GM20431 (cell line): ENCODE results near the gene CCL24.
"Not testable (repeated sequence)": the region's sequence is repeated elsewhere in the genome, so short reads cannot be mapped to it uniquely, and the experiment has no call there.

ENCODE experiments used
- in situ Hi-C: fragments of 300-500 bp; cut with MseI, MboI; formaldehyde crosslinking; loops from one replicate; pipeline ENCODE4 v1.15.0; 2020; ENCODE audit warnings: low sequenced_read_pairs; ENCODE audit not compliant: unreplicated experiment

CCL24 gene

DNA sequence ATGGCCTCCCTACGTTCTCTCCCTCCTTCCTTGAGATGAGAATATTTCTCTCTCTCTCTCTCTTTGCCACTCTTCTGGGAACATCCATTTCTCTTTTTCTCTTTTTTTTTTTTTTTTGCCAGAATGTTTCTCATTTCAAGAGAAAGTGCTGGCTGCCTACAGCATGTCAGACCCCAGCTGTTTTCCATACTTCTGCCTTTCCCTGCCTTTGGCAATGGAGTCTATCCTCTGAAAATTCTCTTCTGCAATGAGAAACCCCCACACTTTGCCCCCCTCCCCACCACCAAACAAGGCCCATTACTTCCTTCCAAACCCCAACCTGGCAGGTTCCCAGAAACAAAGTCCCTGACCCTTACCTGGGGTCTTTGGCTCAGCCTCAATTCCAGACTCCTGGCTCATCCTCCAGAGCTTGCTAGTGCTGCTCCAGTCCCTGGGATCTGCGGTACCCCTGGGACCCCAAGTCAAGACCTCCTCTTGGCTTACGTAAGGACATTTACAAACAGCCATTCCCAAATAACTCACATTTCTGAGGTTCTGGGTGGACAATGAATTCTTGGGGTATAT lies 24.2 kb downstream of the CCL24 start:
- in situ Hi-C loops, result no loop called here

DNA sequence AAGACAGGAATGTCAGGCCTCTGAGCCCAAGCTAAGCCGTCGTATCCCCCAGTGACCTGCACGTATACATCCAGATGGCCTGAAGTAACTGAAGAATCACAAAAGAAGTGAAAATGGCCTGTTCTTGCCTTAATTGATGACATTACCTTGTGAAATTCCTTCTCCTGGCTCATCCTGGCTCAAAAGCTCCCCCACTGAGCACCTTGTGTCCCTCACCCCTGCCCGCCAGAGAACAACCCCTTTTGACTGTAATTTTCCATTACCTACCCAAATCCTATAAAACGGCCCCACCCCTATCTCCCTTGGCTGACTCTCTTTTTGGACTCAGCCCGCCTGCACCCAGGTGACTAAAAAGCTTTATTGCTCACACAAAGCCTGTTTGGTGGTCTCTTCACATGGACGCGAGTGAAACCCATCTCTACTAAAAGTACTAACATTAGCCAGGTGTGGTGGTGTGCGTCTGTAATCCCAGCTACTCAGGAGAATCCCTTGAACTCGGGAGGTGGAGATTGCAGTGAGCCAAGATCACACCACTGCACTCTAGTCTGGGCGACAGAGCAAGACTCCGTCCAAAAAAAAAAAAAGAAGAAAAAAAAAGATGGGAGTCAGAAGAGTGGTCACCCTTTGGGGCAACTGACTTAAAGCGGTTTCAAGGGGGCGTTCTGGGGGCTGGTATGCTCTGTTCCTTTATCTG lies 25.3 kb downstream of the CCL24 start:
- in situ Hi-C loops, result not testable (repeated sequence)

- in situ Hi-C loops, result not testable (repeated sequence)
These were observed 30.5 kb downstream of the CCL24 start for GRCh38 chr7:75783058-75783457.

DNA sequence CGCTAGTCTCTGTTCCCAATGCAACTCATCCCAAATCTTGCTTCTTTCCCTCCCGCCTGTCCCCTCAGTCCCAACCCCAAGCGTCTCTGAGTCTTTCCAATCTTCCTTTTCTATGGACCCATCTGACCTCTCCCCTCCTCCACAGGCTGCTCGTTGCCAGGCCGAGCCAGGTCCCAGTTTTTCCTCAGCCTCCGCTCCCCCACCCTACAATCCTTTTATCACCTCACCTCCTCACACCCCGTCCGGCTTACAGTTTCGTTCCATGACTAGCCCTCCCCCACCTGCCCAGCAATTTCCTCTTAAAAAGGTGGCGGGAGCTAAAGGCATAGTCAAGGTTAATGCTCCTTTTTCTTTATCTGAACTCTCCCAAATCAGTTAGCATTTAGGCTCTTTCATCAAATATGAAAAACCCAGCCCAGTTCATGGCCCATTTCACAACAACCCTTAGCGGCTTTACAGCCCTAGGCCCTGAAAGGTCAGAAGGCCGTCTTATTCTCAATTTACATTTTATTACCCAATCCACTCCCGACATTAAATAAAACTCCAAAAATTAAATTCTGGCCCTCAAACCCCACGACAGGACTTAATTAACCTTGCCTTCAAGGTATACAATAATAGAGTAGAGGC lies 32.8 kb downstream of the CCL24 start:
- in situ Hi-C loops, result not testable (repeated sequence)

- in situ Hi-C loops, result not testable (repeated sequence)
These were observed 34.1 kb downstream of the CCL24 start for GRCh38 chr7:75779516-75779915.

DNA sequence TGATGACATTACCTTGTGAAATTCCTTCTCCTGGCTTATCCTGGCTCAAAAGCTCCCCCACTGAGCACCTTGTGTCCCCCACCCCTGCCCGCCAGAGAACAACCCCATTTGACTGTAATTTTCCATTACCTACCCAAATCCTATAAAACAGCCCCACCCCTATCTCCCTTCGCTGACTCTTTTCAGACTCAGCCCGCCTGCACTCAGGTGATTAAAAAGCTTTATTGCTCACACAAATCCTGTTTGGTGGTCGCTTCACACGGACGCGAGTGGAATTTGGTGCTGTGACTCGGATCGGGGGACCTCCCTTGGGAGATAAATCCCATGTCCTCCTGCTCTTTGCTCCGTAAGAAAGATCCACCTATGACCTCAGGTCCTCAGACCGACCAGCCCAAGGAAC lies 34.6 kb downstream of the CCL24 start:
- in situ Hi-C loops, result not testable (repeated sequence)

- in situ Hi-C loops, result no loop called here
These were observed 37.2 kb downstream of the CCL24 start for GRCh38 chr7:75776295-75776971.

- in situ Hi-C loops, result not testable (repeated sequence)
These were observed 39.6 kb downstream of the CCL24 start for GRCh38 chr7:75773958-75774357.

DNA sequence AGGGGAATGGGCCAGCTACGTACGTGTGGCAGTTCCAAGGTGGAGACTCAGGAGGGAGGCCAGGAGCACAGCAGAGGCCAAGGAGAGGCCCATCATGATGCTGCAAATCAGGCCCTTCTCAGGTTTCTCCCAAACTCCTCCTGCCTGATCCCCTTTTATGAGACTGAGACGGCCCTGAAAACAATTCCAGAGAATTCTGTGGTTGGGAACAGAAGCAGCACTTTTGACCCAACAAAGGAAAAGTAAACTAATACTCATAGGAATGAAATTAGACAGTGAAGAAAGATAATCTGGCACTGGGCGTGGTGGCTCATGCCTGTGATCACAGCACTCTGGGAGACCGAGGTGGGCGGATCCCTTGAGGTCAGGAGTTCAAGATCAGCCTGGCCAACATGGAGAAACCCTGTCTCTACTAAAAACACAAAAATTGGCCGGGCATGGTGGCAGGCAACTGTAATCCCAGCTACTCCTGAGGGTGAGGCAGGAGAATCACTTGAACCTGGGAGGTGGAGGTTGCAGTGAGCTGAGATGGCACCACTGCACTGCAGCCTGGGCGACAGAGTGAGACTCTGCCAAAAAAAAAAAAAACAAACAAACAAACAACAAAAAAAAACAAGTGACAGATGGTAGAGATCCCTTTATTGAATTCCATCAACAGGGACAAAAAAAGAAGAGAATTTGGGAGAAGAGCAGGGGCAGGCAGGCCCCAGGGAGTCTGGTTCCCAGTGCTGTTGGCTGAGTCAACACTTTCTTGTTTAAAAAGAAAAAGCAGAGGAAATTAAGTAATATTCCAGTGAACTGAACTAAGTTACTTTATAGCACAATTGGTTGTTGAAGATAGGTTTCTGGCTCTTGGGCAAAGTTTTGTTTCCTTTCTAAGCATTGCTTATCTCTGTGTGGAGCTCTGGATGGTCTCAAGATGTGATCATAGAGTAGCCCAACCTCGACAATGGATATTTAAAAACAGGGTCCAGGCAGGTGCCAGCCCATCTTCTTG lies 41.2 kb downstream of the CCL24 start, which contains the start of gene CCL26:
TSS of gene CCL26 (minus strand) at position 131 of the 997 bp plus-strand sequence. CDS start at position 96, 35 bp downstream.
- in situ Hi-C loops, result no loop called here

DNA sequence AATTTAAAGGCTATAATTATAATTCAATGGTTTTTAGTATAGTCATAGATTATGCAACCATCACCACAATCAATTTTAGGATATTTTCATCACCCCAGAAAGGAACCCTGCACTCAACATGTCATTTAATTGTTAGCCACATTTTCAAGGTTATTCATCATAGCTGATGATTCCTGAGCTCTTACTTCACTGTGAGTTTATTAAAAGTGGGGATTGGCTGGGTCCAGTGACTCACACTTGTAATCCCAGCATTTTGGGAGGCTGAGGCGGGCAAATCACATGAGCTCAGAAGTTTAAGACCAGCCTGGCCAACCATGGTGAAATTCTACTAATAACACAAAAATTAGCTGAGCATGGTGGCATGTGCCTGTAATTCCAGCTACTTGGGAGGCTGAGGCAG lies 42.4 kb downstream of the CCL24 start:
- in situ Hi-C loops, result no loop called here

DNA sequence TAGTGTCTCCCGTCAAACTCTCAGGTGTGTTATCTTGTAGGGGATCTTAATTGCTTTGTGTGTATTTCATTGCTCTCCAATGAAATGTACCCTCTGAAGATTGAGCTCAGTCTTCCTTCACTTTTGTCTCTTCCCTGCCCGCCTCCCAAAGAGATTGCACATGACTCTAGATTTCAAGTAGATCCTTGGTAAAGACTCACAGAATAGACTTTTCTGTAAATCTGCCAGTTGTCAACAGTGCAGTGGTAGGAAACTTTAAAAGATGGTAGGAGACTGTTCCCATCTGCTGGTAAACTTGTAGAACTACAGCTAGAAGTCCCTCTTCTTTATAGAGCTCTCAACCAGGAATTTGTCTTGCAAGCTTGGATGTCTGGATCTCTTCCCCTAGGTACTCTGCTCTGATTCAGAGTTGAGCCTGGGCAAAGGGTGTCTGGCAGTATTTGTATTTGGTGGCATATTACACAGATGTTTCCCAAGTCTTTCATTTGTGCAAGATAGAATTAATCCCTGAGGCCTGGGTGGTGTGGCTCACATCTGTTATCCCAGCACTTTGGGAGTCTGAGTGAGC lies 51.2 kb downstream of the CCL24 start:
- in situ Hi-C loops, result no loop called here

DNA sequence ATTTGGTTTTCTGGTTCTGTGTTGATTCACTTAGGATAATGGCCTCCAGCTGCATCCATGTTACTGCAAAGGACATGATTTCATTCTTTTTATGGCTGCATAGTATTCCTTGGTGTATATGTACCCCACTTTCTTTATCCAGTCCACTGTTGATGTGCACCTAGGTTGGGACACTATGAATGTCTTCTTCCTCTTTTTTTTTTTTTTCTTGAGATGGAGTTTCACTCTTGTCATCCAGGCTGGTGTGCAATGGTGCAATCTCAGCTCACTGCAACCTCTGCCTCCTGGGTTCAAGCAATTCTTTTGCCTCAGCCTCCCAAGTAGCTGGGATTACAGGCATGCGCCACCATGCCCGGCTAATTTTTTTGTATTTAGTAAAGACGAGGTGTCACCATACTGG lies 51.8 kb downstream of the CCL24 start:
- in situ Hi-C loops, result not testable (repeated sequence)
